GM20431 (cell line): Measurements from ENCODE around the gene VGLL2.
"Not testable (repeated sequence)": the region's sequence is repeated elsewhere in the genome, so short reads cannot be mapped to it uniquely, and the experiment has no call there.

Source experiments
- in situ Hi-C: fragments of 300-500 bp; cut with MseI, MboI; formaldehyde crosslinking; loops from one replicate; pipeline ENCODE4 v1.15.0; 2020; ENCODE audit warnings: low sequenced_read_pairs; ENCODE audit not compliant: unreplicated experiment

The VGLL2 gene, protein sequence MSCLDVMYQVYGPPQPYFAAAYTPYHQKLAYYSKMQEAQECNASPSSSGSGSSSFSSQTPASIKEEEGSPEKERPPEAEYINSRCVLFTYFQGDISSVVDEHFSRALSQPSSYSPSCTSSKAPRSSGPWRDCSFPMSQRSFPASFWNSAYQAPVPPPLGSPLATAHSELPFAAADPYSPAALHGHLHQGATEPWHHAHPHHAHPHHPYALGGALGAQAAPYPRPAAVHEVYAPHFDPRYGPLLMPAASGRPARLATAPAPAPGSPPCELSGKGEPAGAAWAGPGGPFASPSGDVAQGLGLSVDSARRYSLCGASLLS

DNA sequence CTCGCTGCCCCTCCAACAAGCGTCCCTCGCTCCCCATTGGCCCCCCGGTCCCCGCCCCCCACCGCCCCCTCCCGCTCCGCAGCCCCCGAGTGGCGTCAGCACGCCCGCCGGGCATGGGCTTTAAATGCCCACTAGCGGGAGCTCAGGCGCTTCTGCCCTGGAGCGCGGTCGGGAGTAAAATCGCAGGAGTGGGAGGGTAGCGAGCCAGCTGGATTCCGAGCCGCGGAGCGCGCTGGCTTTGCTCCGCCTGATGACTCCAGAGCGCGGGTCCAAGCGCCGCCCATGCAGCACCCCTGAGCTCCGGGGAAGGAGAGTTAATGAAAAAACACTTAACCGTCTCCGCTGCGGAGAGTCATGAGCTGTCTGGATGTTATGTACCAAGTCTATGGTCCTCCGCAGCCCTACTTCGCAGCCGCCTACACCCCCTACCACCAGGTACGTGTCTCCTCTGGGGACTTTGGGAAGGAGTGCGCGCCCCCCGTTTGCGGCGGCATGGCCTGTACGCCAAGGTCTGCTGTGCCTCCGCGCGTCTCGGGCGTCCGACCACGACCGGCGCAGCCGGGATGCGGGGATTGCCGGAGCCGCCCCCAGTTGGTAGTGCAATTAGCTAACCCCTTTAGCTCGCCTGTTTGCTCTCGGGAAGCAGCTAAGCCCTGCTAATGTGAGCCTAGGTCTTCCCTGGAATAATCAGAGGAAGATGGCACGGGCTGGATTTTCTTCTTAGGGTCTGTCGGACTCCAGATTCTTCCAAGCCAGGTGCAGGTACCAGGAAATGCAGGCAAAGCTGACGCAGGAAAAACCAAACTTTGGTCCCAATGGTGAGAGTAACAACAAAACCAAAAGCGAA, at the start of gene VGLL2:
Gene VGLL2 (plus strand): TSS at position 149 of the 847 bp plus-strand sequence. CDS start 206 bp downstream, at position 355.
- in situ Hi-C loops, result no loop called here

DNA sequence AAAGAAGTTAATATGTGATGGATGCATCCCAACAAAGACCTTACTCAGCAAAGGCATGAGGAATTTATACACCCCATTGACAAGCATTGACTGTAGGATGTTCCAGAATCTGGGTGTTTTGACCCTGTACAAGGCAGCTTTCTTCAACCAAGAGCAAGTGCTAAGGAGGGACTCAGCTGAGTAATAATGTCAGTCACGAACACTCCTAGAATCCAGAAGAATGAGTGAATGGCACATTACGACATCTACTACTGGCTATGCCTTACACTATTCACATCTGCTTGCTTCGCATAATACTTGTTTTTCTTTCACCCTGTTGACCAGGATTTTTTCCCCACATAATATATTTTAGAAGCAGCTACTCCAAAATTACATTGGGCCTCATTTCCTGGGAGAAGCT, 42.5 kb upstream of the VGLL2 start:
- in situ Hi-C loops, result no loop called here

DNA sequence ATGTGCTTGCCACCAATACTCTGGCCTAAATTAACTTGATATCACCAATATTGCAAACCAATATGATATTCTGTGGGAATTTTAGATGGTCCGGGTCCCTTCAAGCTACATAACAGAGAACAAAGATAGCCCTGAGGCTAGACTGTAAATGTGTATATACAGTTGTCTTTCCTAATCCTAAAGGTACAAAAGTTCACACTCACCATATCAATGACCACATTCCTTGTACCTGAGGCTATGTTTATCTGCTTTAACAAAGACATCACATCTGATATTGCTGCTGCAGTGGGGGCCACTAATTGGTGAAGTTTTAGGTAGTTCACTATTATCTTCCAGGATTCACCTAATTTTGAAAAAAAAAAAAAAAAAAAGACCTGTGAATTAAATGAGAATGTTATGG, 38.6 kb upstream of the VGLL2 start:
- in situ Hi-C loops, result no loop called here

DNA sequence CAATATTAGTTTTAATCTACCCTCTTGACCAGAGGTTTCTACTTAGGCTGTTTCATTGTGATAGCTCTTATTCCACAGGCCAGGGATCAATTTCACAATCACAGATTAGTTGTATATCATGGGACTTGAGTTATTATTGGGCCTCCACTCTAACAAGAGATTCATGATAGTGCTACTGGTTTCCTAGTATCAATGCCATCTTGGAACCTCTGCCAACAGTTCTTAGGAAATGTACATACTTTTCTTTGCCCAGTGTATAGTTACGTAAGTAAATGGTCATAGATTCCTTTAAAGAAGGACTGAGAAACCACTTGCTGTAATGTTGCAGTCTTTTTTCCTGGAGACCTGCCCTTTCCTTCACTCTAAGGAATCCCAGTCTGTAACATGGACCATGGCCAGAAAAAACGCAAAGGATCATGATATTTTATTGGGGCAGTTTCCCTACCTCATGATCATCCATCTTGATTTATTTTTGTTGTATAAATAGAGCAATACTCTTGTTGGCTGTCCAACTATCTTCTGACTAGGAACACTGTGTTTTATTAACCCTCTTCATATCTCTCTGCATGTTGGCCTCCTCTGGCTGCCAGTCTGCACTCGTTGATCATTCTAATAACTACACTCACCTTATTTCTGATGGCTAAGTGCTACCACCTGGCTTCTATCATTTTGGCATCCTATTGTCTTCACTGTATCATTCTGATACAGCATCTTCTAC, 38.0 kb upstream of the VGLL2 start:
- in situ Hi-C loops, result no loop called here

DNA sequence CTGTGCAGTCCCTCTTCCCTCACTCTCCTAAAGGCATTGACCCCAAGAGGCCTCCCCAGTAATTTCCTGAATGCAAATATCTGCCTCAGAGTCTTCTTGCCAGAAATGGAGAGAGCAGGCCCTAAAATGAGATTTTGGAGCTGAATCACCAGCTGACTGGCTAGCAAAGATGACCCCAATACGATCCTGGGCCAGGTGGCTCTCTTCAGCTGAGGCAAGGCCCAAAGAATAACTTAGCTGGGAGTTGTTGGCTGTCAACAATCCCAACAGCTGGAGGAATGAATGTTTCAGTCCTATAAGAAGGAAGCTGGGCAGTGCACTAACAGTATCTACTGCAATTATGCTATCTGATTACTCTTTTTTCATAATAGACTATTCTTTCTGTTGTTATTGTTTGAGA, 37.2 kb upstream of the VGLL2 start:
- in situ Hi-C loops, result no loop called here

DNA sequence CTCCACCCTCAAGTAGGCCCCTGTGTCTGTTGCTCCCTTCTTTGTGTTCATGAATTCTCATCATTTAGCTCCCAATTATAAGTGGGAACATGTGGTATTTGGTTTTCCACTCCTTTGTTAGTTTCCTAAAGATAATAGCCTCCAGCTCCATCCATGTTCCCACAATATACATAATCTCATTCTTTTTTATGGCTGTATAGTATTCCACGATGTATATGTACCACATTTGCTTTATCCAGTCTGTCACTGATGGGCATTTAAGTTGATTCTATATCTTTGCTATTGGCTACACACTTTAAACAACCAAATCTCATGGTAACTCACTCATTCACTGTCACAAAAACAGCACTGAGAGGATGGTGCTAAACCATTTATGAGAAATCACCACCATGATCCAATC, 35.5 kb upstream of the VGLL2 start:
- in situ Hi-C loops, result no loop called here

DNA sequence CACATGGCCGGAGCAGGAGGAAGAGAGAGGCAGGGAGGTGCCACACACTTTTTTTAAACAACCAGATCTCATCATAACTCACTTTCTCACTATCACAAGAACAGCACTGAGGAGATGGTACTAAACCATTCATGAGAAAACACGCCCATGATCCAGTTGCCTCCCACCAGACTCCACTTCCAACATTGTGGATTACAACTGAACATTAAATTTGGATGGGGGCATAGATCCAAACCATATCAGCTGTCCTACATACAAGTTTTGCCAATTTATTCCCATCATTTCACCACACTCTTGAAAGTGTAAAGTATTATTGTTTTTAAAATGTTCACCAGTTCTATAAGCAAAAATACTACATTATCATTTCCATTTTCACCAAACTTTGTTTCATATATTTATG, 33.9 kb upstream of the VGLL2 start:
- in situ Hi-C loops, result no loop called here

DNA sequence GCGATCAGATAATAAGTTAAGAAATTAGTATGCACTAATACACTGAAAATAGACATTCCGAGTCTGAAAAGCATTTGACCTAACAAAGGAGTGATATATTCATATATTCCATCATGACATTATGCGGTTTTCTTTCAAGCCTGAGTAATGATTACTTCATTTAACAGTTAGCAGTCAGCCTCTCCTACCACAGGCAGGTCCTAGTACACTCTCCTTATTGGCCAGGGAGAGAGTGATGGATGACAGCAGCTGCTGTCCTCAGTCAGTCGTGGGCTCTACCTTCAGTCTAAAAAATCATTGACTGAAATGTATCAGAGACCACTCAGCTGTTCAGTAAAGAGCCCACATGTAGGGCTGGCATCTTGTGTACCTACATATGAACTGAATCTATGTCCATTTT, 33.2 kb upstream of the VGLL2 start:
- in situ Hi-C loops, result no loop called here

DNA sequence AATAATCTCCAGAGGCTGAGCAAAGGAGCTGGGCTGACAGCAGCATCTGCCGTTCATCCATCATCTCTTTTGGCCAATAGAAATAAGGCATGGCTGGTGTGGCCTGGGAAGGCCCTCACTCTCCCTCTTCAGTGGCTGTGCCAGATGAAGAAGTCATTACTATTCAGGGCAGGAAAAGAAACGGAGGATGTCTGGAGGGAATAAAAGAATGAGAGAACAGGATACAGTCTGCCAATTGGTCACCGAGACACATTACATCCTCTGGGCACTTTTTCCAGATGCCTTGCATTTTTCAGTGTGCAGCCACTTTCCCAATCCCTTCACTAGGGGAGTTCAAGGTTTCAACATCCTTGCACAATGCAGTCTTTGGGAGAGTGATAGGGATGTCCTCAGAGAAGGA, 32.2 kb upstream of the VGLL2 start:
- in situ Hi-C loops, result no loop called here

DNA sequence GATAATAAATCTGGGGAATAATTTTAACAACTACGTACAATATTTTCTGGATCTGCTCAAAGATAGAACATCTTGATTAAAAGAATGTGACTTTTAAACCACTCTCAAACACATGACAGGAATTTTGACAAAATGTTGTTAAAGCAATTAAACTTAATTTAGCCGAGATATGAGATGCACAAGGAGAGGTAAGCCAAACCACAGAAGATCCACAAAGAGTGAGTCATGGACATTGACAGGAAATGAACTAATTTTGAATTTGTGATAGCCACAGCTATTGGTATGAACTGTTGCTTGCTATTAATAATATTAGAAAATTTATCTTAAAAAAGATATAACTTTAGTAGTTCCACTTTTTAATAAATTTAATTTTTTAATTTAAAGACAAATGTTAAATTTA, 27.8 kb upstream of the VGLL2 start:
- in situ Hi-C loops, result no loop called here

DNA sequence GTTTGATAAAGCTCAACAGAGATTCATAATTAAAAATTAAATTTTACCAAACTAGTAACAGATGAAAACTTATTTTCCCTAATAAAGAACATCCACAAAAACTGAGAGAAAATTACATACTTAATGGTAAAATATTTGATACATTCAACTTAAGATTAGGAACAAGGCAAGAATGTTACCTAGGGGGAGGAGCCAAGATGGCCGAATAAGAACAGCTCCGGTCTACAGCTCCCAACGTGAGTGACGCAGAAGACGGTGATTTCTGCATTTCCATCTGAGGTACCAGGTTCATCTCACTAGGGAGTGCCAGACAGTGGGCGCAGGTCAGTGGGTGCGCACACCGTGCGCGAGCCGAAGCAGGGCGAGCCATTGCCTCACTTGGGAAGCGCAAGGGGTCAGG, 20.8 kb upstream of the VGLL2 start:
- in situ Hi-C loops, result not testable (repeated sequence)

DNA sequence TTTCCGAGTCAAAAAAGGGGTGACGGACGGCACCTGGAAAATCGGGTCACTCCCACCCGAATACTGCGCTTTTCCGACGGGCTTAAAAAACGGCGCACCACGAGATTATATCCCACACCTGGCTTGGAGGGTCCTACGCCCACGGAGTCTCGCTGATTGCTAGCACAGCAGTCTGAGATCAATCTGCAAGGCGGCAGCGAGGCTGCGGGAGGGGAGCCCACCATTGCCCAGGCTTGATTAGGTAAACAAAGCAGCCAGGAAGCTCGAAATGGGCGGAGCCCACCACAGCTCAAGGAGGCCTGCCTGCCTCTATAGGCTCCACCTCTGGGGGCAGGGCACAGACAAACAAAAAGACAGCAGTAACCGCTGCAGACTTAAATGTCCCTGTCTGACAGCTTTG, 20.4 kb upstream of the VGLL2 start:
- in situ Hi-C loops, result not testable (repeated sequence)

DNA sequence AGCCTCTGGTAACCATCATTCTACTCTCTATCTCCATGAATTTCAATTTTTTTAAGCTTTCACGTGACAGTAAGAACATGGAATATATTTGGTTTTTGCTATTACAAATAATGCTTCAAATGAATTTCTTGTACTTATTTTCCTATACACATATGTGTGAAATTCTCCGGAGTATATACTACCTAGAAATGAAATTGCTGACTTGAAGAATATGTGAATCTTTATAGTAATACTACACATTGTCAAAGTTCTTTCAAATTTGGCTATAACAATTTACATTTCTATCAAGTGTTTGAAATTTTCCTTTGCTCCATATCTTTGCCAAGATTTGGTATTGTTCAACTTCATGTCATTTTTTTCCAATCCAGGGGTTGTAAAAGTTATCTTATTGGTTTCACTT, 11.6 kb upstream of the VGLL2 start:
- in situ Hi-C loops, result no loop called here

DNA sequence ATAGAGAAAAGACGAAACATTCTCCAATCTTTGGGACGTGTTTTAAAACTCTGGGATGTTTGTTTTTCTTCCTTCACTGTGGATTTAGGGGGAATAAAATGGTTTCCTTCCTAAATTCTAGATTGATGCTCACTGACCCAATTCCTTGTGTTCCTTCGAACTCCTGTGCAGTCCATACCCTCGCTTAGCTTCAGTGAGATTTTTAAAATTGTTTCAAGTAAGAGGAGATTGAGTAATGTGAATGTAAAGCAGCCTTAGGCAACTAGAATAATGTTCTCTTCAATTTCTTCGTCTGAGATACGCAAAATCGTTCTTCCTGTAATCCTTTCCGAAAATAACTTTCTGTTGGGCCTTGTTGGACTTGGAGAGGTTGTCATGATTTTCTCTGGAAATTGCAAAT, 2.6 kb upstream of the VGLL2 start:
- in situ Hi-C loops, result no loop called here

DNA sequence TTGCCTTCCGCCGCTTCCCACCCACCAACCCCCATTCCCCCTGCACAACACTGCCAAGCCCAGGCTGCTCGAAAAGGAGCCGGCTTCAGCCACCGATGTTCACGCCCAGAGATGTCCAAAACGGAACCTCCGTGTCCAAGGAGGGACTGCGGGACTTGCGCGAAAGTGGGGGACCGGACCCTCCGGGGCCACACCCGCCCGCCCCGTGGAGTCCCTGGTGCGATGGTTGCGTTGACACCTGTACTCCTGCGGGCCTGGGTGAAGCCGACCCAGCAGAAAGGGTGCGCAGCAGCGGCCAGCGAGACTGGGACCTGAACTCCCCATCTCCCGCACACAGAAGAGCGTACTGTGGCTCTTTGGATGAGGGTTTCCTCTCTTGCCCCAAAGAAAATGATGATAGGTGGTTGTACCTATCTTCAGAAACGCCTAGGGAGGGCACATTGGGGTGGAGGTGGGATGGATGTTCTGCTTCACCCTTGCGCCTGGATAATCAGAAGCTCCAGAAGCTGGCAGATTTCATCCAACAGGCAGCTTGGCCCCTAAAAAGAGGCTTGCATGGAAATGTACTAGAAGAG, 1.9 kb upstream of the VGLL2 start:
- in situ Hi-C loops, result no loop called here

DNA sequence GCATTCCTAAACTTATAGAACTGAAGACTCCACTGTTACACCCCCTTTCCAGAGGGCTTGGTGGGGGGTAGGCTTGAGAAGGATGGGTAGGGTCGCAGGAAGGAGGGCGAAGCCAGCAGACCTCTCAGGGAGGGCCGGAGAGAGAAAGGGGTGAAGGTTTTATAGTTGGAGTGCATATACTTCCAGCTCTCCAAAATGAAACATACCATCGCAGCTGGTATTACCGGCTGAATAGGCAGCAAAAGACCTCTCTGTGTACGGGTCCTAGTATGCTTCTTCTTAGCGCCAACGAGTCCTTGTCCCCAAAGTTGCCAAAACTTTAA, 1.0 kb upstream of the VGLL2 start:
- in situ Hi-C loops, result no loop called here

DNA sequence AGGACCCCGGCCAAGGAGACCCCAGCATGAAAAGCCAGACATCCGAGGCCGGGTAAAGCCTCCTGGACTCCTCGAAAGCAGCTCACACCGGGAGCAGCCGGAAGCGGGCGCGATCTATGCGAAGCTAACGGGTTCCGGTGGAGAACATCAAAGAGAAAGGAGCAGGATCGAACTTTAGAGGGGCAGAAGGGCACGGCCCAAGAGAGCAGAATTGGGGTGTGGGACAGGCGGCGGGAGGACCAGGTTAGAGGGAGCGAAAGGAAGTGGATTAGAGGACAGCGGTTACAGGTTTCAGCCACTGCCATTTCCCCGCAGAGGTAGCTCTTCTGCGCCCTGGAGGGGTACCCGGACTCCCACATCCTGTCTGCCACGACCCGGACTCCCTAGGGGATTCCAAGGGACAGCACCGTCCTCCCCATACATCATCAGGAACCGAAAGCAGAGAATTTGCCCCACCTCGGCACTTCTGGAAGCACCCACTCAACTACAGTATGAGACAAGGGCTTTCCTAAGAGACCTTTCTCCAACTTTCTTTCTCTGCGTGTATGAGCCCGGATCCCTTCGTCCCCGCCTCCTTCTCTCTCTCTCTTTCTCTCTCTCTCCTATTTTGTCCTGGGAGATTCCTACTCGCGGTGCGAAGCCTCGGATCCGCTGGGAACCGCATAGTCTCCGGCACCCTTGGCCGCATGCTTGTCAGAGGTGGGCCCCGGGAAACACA, 507 bp upstream of the VGLL2 start:
- in situ Hi-C loops, result no loop called here

DNA sequence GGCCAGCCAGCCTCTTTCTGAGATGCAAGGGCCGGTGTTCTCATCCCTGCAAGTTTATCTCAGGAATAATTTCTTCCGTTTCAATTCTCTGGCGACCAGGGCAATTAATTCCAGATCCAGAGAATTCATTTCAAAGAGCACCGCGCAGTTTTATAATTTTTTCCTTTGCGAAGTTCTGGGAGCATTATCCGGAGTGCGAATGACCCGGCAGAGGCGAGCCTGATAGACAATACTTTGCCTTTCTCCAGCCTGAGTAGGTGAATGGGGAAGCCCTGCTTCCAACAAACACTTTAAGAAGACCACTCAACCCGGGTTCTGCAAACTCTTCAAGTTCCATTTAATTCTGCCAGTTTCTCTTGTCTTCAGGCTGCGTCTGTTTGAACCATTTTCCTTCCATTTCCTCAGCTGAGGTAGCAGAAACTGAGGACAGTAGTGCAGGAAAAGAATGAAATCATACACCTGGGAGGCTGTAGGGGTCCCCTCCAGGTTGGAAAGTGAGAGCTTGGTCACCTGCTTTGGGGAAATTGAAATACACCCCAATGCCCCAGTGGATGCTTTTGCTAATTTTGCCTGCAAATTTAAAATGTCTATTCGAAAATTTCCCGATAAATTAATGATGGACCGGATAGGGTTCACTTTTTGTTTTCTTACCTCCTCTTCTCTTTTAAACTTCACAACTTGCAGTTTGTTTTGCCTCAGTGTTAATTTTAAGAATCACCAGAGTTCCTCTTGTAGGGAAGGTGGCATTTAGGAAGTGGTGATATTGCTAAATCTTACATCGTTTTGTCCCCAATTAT, 1.1 kb downstream of the VGLL2 start:
- in situ Hi-C loops, result no loop called here

DNA sequence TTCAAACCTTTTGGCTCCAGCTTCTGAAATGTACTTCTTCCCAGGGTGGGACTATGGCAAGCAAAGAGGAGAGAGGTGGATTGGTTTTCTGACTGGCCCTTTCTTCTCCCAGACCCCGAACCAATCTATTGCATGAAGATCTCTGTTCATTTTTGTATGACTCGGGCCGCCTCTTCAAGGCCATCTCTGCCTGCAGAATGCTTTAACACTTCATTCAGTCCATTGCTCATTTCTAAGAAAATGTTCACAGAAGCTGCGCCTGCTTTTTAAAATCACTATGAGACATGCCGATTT, 1.6 kb downstream of the VGLL2 start:
- in situ Hi-C loops, result no loop called here
